H1 (cell line): Measurements from ENCODE around the gene IL20RB.
"Not testable (repeated sequence)": the region's sequence is repeated elsewhere in the genome, so short reads cannot be mapped to it uniquely, and the experiment has no call there.

Source experiments
- CHD1 ChIP-seq: IDR thresholded peaks from 2 replicates; pipeline ENCODE4 v1.6.1; 2012; ENCODE audit warnings: low read depth, low read length, improper control_type of control experiment
- CTCF ChIP-seq, 3 experiments: IDR thresholded peaks; 1 replicate in 2 of 3; 2 replicates in 1 of 3; pipeline versions ENCODE4 v1.5.1 to v1.6.1; 2011; ENCODE audit warnings: low read length in 3 of 3, mild to moderate bottlenecking in 3 of 3, inconsistent platforms in 2 of 3, low read depth in 1 of 3, moderate library complexity in 1 of 3; ENCODE audit not compliant: insufficient read depth in 1 of 3; ENCODE audit errors: control extremely low read depth in 1 of 3
- EP300 ChIP-seq, 2 experiments: IDR thresholded peaks; 1 replicate in 1 of 2; 2 replicates in 1 of 2; pipeline ENCODE4 v1.6.1; 2011 to 2012; ENCODE audit warnings: low read depth in 2 of 2, low read length in 2 of 2, mild to moderate bottlenecking in 2 of 2, borderline replicate concordance in 1 of 2, inconsistent platforms in 1 of 2, moderate library complexity in 1 of 2
- HDAC6 ChIP-seq: IDR thresholded peaks from one replicate; pipeline ENCODE4 v1.7.1; 2012; ENCODE audit warnings: low read depth, mild to moderate bottlenecking, inconsistent platforms, low read length, moderate library complexity
- POLR2A ChIP-seq, 2 experiments: IDR thresholded peaks; 1 replicate in 1 of 2; 2 replicates in 1 of 2; pipeline ENCODE4 v1.6.1; 2011; ENCODE audit warnings: low read depth in 2 of 2, low read length in 2 of 2, mild to moderate bottlenecking in 2 of 2; ENCODE audit errors: control extremely low read depth in 1 of 2
- RAD21 ChIP-seq, 2 experiments: IDR thresholded peaks in 1 of 2; conservative IDR thresholded peaks in 1 of 2; 2 replicates each; pipeline ENCODE4 v1.6.1; 2011; ENCODE audit warnings: low read depth in 2 of 2, low read length in 2 of 2, improper control_type of control experiment in 1 of 2, inconsistent platforms in 1 of 2, mild to moderate bottlenecking in 1 of 2, moderate library complexity in 1 of 2
- RBBP5 ChIP-seq: IDR thresholded peaks from 2 replicates; pipeline ENCODE4 v1.7.1; 2012; ENCODE audit warnings: low read depth, mild to moderate bottlenecking, inconsistent platforms, low read length, moderate library complexity, borderline replicate concordance
- RFX5 ChIP-seq: IDR thresholded peaks from 2 replicates; pipeline ENCODE4 v1.6.1; 2011; ENCODE audit warnings: low read depth, low read length, improper control_type of control experiment, borderline replicate concordance
- TF ChIP-seq, protein P1 (sequence below): fragments of 300-600 bp; sonication (generic); IDR thresholded peaks from 2 replicates; pipeline ENCODE4 v1.7.1; 2012; ENCODE audit warnings: low read length, moderate library complexity, mild to moderate bottlenecking, inconsistent platforms; ENCODE audit not compliant: insufficient replicate concordance

- TF ChIP-seq POLR2A (IDR thresholded peaks at IDR 0.05; ENCODE audit: control extremely low read depth in 1 of 2, low read depth in 2 of 2, low read length in 2 of 2); CTCF (IDR thresholded peaks at IDR 0.05; ENCODE audit: control extremely low read depth in 1 of 3, insufficient read depth in 1 of 3, low read depth in 1 of 3, low read length in 3 of 3); RFX5; CHD1; EP300 (IDR thresholded peaks at IDR 0.05; ENCODE audit: borderline replicate concordance in 1 of 2, low read depth in 2 of 2, low read length in 2 of 2); RBBP5; HDAC6: not testable (repeated sequence)
- TF ChIP-seq, protein P1, sequence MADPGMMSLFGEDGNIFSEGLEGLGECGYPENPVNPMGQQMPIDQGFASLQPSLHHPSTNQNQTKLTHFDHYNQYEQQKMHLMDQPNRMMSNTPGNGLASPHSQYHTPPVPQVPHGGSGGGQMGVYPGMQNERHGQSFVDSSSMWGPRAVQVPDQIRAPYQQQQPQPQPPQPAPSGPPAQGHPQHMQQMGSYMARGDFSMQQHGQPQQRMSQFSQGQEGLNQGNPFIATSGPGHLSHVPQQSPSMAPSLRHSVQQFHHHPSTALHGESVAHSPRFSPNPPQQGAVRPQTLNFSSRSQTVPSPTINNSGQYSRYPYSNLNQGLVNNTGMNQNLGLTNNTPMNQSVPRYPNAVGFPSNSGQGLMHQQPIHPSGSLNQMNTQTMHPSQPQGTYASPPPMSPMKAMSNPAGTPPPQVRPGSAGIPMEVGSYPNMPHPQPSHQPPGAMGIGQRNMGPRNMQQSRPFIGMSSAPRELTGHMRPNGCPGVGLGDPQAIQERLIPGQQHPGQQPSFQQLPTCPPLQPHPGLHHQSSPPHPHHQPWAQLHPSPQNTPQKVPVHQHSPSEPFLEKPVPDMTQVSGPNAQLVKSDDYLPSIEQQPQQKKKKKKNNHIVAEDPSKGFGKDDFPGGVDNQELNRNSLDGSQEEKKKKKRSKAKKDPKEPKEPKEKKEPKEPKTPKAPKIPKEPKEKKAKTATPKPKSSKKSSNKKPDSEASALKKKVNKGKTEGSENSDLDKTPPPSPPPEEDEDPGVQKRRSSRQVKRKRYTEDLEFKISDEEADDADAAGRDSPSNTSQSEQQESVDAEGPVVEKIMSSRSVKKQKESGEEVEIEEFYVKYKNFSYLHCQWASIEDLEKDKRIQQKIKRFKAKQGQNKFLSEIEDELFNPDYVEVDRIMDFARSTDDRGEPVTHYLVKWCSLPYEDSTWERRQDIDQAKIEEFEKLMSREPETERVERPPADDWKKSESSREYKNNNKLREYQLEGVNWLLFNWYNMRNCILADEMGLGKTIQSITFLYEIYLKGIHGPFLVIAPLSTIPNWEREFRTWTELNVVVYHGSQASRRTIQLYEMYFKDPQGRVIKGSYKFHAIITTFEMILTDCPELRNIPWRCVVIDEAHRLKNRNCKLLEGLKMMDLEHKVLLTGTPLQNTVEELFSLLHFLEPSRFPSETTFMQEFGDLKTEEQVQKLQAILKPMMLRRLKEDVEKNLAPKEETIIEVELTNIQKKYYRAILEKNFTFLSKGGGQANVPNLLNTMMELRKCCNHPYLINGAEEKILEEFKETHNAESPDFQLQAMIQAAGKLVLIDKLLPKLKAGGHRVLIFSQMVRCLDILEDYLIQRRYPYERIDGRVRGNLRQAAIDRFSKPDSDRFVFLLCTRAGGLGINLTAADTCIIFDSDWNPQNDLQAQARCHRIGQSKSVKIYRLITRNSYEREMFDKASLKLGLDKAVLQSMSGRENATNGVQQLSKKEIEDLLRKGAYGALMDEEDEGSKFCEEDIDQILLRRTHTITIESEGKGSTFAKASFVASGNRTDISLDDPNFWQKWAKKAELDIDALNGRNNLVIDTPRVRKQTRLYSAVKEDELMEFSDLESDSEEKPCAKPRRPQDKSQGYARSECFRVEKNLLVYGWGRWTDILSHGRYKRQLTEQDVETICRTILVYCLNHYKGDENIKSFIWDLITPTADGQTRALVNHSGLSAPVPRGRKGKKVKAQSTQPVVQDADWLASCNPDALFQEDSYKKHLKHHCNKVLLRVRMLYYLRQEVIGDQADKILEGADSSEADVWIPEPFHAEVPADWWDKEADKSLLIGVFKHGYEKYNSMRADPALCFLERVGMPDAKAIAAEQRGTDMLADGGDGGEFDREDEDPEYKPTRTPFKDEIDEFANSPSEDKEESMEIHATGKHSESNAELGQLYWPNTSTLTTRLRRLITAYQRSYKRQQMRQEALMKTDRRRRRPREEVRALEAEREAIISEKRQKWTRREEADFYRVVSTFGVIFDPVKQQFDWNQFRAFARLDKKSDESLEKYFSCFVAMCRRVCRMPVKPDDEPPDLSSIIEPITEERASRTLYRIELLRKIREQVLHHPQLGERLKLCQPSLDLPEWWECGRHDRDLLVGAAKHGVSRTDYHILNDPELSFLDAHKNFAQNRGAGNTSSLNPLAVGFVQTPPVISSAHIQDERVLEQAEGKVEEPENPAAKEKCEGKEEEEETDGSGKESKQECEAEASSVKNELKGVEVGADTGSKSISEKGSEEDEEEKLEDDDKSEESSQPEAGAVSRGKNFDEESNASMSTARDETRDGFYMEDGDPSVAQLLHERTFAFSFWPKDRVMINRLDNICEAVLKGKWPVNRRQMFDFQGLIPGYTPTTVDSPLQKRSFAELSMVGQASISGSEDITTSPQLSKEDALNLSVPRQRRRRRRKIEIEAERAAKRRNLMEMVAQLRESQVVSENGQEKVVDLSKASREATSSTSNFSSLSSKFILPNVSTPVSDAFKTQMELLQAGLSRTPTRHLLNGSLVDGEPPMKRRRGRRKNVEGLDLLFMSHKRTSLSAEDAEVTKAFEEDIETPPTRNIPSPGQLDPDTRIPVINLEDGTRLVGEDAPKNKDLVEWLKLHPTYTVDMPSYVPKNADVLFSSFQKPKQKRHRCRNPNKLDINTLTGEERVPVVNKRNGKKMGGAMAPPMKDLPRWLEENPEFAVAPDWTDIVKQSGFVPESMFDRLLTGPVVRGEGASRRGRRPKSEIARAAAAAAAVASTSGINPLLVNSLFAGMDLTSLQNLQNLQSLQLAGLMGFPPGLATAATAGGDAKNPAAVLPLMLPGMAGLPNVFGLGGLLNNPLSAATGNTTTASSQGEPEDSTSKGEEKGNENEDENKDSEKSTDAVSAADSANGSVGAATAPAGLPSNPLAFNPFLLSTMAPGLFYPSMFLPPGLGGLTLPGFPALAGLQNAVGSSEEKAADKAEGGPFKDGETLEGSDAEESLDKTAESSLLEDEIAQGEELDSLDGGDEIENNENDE, result not testable (repeated sequence)
- peak; percentile 10 to 24; a peak in 3 of 4 replicates for TF ChIP-seq RAD21 (IDR thresholded peaks at IDR 0.05 in 1 of 2, conservative IDR thresholded peaks at IDR 0.05 in 1 of 2; ENCODE audit: low read depth in 2 of 2, low read length in 2 of 2)
Measured at GRCh38 chr3:137007376-137007775, 49.6 kb downstream of the IL20RB start.
